Endothelial cell of umbilical vein (primary cell): ENCODE results near the gene EZR.

Experiments used
- POLR2A ChIP-seq: IDR thresholded peaks from 2 replicates; pipeline ENCODE4 v1.6.1; 2012; ENCODE audit warnings: low read depth, mild to moderate bottlenecking, control low read depth, low read length
- POLR2AphosphoS5 ChIP-seq: IDR thresholded peaks from 2 replicates; pipeline ENCODE4 v1.6.1; 2012; ENCODE audit warnings: low read depth, mild to moderate bottlenecking, control low read depth, low read length, moderate library complexity; ENCODE audit not compliant: insufficient read depth
- TF ChIP-seq, protein P1 (sequence below): IDR thresholded peaks from 2 replicates; pipeline ENCODE4 v1.6.1; 2011; ENCODE audit not compliant: insufficient read depth, insufficient read length
- TF ChIP-seq, protein P2 (sequence below), 2 donors: IDR thresholded peaks; 1 replicate in 1 of 2; 2 replicates in 1 of 2; pipeline ENCODE4 v1.5.1; 2011; ENCODE audit warnings: low read length in 2 of 2, mild to moderate bottlenecking in 2 of 2, moderate library complexity in 2 of 2, control low read depth in 1 of 2, inconsistent platforms in 1 of 2, low read depth in 1 of 2; ENCODE audit not compliant: insufficient read depth in 1 of 2; ENCODE audit errors: extremely low read depth in 1 of 2

DNA sequence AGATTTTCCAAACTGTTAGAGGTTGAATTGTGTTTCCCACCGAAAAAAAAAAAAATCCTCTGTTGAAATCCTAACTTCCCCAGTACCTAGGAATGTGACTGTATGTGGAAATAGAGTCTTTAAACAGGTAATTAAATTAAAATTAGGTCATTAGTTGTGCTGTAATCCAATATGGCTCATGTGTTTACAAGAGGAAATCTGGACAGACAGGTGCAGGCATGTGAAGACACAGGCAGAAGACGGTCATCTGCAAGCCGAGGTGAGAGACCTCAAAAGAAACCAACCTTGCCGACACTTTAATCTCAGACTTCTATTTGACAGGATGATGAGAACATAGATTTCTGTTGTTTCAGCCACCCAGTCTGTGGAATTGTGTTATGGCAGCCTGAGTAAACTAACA is 28.6 kb upstream of the EZR start:
- TF ChIP-seq, protein P1, sequence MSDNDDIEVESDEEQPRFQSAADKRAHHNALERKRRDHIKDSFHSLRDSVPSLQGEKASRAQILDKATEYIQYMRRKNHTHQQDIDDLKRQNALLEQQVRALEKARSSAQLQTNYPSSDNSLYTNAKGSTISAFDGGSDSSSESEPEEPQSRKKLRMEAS: no peak
- TF ChIP-seq POLR2AphosphoS5 (no peak), POLR2A (no peak)
- TF ChIP-seq, protein P2, sequence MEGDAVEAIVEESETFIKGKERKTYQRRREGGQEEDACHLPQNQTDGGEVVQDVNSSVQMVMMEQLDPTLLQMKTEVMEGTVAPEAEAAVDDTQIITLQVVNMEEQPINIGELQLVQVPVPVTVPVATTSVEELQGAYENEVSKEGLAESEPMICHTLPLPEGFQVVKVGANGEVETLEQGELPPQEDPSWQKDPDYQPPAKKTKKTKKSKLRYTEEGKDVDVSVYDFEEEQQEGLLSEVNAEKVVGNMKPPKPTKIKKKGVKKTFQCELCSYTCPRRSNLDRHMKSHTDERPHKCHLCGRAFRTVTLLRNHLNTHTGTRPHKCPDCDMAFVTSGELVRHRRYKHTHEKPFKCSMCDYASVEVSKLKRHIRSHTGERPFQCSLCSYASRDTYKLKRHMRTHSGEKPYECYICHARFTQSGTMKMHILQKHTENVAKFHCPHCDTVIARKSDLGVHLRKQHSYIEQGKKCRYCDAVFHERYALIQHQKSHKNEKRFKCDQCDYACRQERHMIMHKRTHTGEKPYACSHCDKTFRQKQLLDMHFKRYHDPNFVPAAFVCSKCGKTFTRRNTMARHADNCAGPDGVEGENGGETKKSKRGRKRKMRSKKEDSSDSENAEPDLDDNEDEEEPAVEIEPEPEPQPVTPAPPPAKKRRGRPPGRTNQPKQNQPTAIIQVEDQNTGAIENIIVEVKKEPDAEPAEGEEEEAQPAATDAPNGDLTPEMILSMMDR (IDR thresholded peaks at IDR 0.05; ENCODE audit: extremely low read depth in 1 of 2, insufficient read depth in 1 of 2, low read depth in 1 of 2, low read length in 2 of 2): no peak
